B cell (primary cell): ENCODE data around the gene TRAFD1. TPM values are rescaled to one million over a fixed set of nuclear protein-coding genes. Genes with fewer than 3 reads are reported as not detected.

ENCODE experiments used
- ATAC-seq: fragments of 200-7000 bp; cut with Tn5 transposase; one replicate; pipeline ENCODE4 v1.10.0; 2021; ENCODE audit warnings: low read depth, mild to moderate bottlenecking, moderate number of reproducible peaks, moderate library complexity
- CTCF ChIA-PET: fragments of 350-600 bp; sonication (Branson Sonifier 250); formaldehyde crosslinking; loops from one replicate; lab custom pipeline; 2021; ENCODE audit warnings: antibody characterized with exemption, inconsistent platforms; lab: Charles Lee
- POLR2A ChIA-PET: fragments of 350-600 bp; sonication (Branson Sonifier 250); formaldehyde crosslinking; loops from one replicate; lab custom pipeline; 2021; ENCODE audit warnings: antibody characterized with exemption; lab: Charles Lee
- DNase-seq: peaks from one replicate; pipeline ENCODE4 v3.0.0; 2013
- H2AFZ ChIP-seq: 2 replicates; pipeline ENCODE4 v1.6.1; 2012; ENCODE audit warnings: mild to moderate bottlenecking, low read depth, low read length; ENCODE audit not compliant: insufficient read depth, poor library complexity, severe bottlenecking
- H3K27ac ChIP-seq, 2 donors: 1 replicate in 1 of 2; 2 replicates in 1 of 2; pipeline ENCODE4 v1.5.1; 2012 to 2013; ENCODE audit warnings: low read length in 2 of 2, mild to moderate bottlenecking in 2 of 2, moderate library complexity in 1 of 2
- H3K27me3 ChIP-seq, 4 experiments: fragments of 200-600 bp in 1 of 4; sonication (generic) in 1 of 4; replicated peaks in 1 of 4; 1 replicate in 2 of 4; 2 replicates in 2 of 4; pipeline versions ENCODE4 v1.6.1 to v1.7.0; 2013 to 2016; ENCODE audit warnings: low read length in 3 of 4, mild to moderate bottlenecking in 2 of 4, mixed read lengths in 1 of 4, moderate library complexity in 1 of 4; ENCODE audit not compliant: insufficient read depth in 4 of 4, control insufficient read depth in 3 of 4; ENCODE audit errors: control extremely low read depth in 1 of 4
- H3K36me3 ChIP-seq, 2 experiments: replicated peaks in 1 of 2; 1 replicate in 1 of 2; 2 replicates in 1 of 2; pipeline versions ENCODE4 v1.6.1 to v1.7.1; 2013; ENCODE audit warnings: low read length in 1 of 2; ENCODE audit not compliant: insufficient read depth in 2 of 2, control insufficient read depth in 1 of 2; ENCODE audit errors: control extremely low read depth in 1 of 2, extremely low read depth in 1 of 2
- H3K4me1 ChIP-seq, 2 donors: fragments of 200-600 bp in 1 of 2; sonication (generic) in 1 of 2; 1 replicate in 1 of 2; 2 replicates in 1 of 2; pipeline versions ENCODE4 v1.5.1 to v1.6.1; 2013 to 2017; ENCODE audit warnings: low read length in 2 of 2; ENCODE audit not compliant: control insufficient read depth in 2 of 2, insufficient read depth in 2 of 2
- H3K4me2 ChIP-seq: replicated peaks from 2 replicates; pipeline ENCODE3; 2012; ENCODE audit warnings: mild to moderate bottlenecking, low read depth, low read length; ENCODE audit not compliant: poor library complexity, severe bottlenecking
- H3K4me3 ChIP-seq, 5 experiments: fragments of 200-600 bp in 1 of 5; sonication (generic) in 1 of 5; 1 replicate in 3 of 5; 2 replicates in 2 of 5; pipeline versions ENCODE4 v1.5.1 to v1.7.0; 2011 to 2016; ENCODE audit warnings: low read length in 4 of 5, mild to moderate bottlenecking in 4 of 5, low read depth in 2 of 5, control low read depth in 1 of 5, moderate library complexity in 1 of 5; ENCODE audit not compliant: insufficient read depth in 1 of 5; ENCODE audit errors: control extremely low read depth in 1 of 5, extremely low read depth in 1 of 5
- H3K79me2 ChIP-seq: fragments of 200-600 bp; sonication (generic); one replicate; pipeline ENCODE4 v1.6.0; 2016; ENCODE audit warnings: low read length; ENCODE audit not compliant: control insufficient read depth, insufficient read depth
- H3K9ac ChIP-seq: fragments of 200-600 bp; sonication (generic); 2 replicates; pipeline ENCODE4 v1.6.1; 2017; ENCODE audit warnings: mild to moderate bottlenecking, low read length, moderate library complexity
- H3K9me3 ChIP-seq, 3 donors: one replicate each; pipeline versions ENCODE4 v1.6.1 to v1.7.1; 2013; ENCODE audit warnings: low read length in 2 of 3; ENCODE audit not compliant: control insufficient read depth in 2 of 3, insufficient read depth in 1 of 3; ENCODE audit errors: control extremely low read depth in 1 of 3
- H4K20me1 ChIP-seq: 2 replicates; pipeline ENCODE4 v1.6.0; 2012; ENCODE audit warnings: mild to moderate bottlenecking, low read length; ENCODE audit not compliant: insufficient read depth, control insufficient read depth, poor library complexity, severe bottlenecking
- H3K27ac Mint-ChIP-seq: one replicate; pipeline ENCODE4 v1.8.0; 2021; ENCODE audit warnings: mixed read lengths
- H3K27me3 Mint-ChIP-seq: one replicate; pipeline ENCODE4 v1.8.0; 2021; ENCODE audit warnings: mixed read lengths
- H3K4me1 Mint-ChIP-seq: one replicate; pipeline ENCODE4 v1.8.0; 2021; ENCODE audit warnings: mixed read lengths
- H3K4me3 Mint-ChIP-seq: one replicate; pipeline ENCODE4 v1.8.0; 2021; ENCODE audit warnings: mixed read lengths
- H3K9me3 Mint-ChIP-seq: one replicate; pipeline ENCODE4 v1.8.0; 2022; ENCODE audit warnings: mixed read lengths; ENCODE audit not compliant: insufficient read depth
- CTCF ChIP-seq: fragments of 200-600 bp; IDR thresholded peaks from one replicate; pipeline ENCODE4 v1.8.0; 2022; ENCODE audit warnings: antibody characterized with exemption, mild to moderate bottlenecking
- EZH2 ChIP-seq: IDR thresholded peaks from 2 replicates; pipeline ENCODE4 v1.6.1; 2012; ENCODE audit warnings: borderline replicate concordance, low read depth, mild to moderate bottlenecking, moderate library complexity, low read length; ENCODE audit not compliant: insufficient read depth, poor library complexity, severe bottlenecking
- WGBS: methylation state at CpG from one replicate; pipeline ENCODE4 v1.1.5; 2013; ENCODE audit warnings: missing lambda C conversion rate; ENCODE audit not compliant: insufficient coverage; 5-methylcytosine and 5-hydroxymethylcytosine counted together
- intact Hi-C: fragments of 100-400 bp; cut with micrococcal nuclease; formaldehyde crosslinking; loops from one replicate; pipeline ENCODE4 v1.10.0; 2022
- polyA plus RNA-seq: library from polyadenylated mRNA; depleted of rRNA; stranded (reverse); fragments of >200 nt; gene quantifications from 2 replicates; pipeline ENCODE4 v1.2.3, GENCODE V29; 2012
- total RNA-seq, 2 donors: library from RNA; stranded (reverse); fragments of 120-200 nt in 1 of 2; gene quantifications; 1 replicate in 1 of 2; 2 replicates in 1 of 2; pipeline versions ENCODE4 v1.2.3 to v1.2.4, GENCODE V29; 2013 to 2022

Gene TRAFD1
- total and polyA plus RNA-seq, 2 donors (not counting 1 experiment from before 2014, with no cell fraction given) = 30.9 to 37.7 TPM

GRCh38 chr12:112162241-112162790, 37.0 kb downstream of the TRAFD1 start:
- TF ChIP-seq EZH2 (no peak), CTCF (no peak)
- peaks cover 0 to 22% (median 17%) of the 10 kb centered on the region in 3 donors for H3K9me3 ChIP-seq
- WGBS = 98% methylated on average over 10 of the region's 12 CpGs
- no peak overlapping the region for H3K4me3 ChIP-seq
- peaks cover 6% of the 10 kb centered on the region for H3K79me2 ChIP-seq
- ChIA-PET CTCF (no interaction called here), POLR2A (no interaction called here)
- H3K27me3 ChIP-seq = no peaks in the 10 kb centered on the region
- H3K27ac ChIP-seq = no peak overlapping the region
- DNase-seq = no peak
- no peaks in the 10 kb centered on the region for H4K20me1 ChIP-seq
- Mint-ChIP-seq H3K27ac (no peak overlapping the region), H3K4me3 (no peak overlapping the region), H3K4me1 (peaks cover 27% of the 10 kb centered on the region), H3K27me3 (no peaks in the 10 kb centered on the region), H3K9me3 (no peaks in the 10 kb centered on the region)
- H3K4me2 ChIP-seq = no peak overlapping the region
- H3K9ac ChIP-seq = no peak overlapping the region
- peaks cover 21 to 22% of the 10 kb centered on the region in 2 donors for H3K4me1 ChIP-seq
- ATAC-seq = no peak
- H3K36me3 ChIP-seq = peaks cover 0 to 53% of the 10 kb centered on the region in 2 experiments
- no peak overlapping the region for H2AFZ ChIP-seq
- intact Hi-C loops = no loop called here

DNA sequence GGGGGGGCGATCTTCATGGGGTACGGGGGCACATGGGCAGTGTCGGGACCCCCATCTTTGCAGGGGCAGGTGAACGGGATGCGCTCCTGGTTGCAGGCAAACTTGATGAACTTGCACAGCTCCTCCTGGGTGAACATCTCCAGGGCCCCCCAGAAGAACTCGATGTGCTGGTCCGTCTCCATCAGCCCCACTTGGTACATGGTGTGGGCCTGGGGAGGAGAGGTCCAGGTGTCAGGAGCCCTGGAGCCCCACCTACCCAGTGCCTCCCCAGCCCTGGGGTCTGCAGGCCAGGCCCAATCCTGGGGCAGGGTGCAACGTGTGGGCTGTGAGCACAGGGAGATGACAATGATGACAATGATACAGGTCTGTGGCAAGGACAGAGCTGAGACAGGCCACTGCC, 37.7 kb downstream of the TRAFD1 start:
- Mint-ChIP-seq H3K4me1 (peaks cover 20% of the 10 kb centered on the region), H3K27ac (no peak overlapping the region), H3K9me3 (no peaks in the 10 kb centered on the region), H3K27me3 (no peaks in the 10 kb centered on the region), H3K4me3 (no peak overlapping the region)
- Histone ChIP-seq H3K4me3 (no peak overlapping the region), H3K27ac (no peak overlapping the region), H3K4me1 (peaks cover 18 to 19% of the 10 kb centered on the region in 2 donors), H3K4me2 (no peak overlapping the region), H3K27me3 (no peaks in the 10 kb centered on the region), H3K9ac (no peak overlapping the region), H3K79me2 (peaks cover 5% of the 10 kb centered on the region), H3K9me3 (peaks cover 0 to 21% (median 15%) of the 10 kb centered on the region in 3 donors), H4K20me1 (no peaks in the 10 kb centered on the region), H3K36me3 (peaks cover 0 to 51% of the 10 kb centered on the region in 2 experiments), H2AFZ (no peak overlapping the region)
- 100% methylated on average over 8 of the region's 8 CpGs for WGBS
- DNase-seq (no peak), ATAC-seq (no peak)
- ChIA-PET POLR2A (no interaction called here), CTCF (no interaction called here)
- no peak for TF ChIP-seq CTCF
- intact Hi-C loops = no loop called here
